ENCODE measurements around the gene GPR27. TPM values are rescaled to one million over a fixed set of nuclear protein-coding genes. Genes with fewer than 3 reads are reported as not detected.

The GPR27 gene
- total RNA-seq, 1 donor from 2014 or later = 1.6 TPM

- no peak overlapping the region for H3K27ac ChIP-seq (ENCODE audit: low read depth, low read length)
- no peaks in the 10 kb centered on the region for H3K4me1 ChIP-seq (ENCODE audit: control insufficient read depth in 3 of 3, insufficient read depth in 3 of 3, low read length in 3 of 3)
- H3K27me3 ChIP-seq (ENCODE audit: control insufficient read depth in 3 of 3, insufficient read depth in 3 of 3, low read length in 3 of 3) = peaks cover 0 to 23% (median 0%) of the 10 kb centered on the region in 3 donors
- H3K36me3 ChIP-seq (ENCODE audit: control insufficient read depth in 3 of 3, insufficient read depth in 3 of 3, low read length in 3 of 3) = no peaks in the 10 kb centered on the region
- H3K9ac ChIP-seq (ENCODE audit: low read depth in 1 of 3, low read length in 3 of 3) = no peak overlapping the region
- no peak overlapping the region for H3K4me3 ChIP-seq (ENCODE audit: low read length in 3 of 3)
- H3K9me3 ChIP-seq (ENCODE audit: control insufficient read depth in 3 of 3, low read length in 3 of 3) = no peaks in the 10 kb centered on the region
These were observed 42.6 kb downstream of the GPR27 start for GRCh38 chr3:71796290-71796689.

DNA sequence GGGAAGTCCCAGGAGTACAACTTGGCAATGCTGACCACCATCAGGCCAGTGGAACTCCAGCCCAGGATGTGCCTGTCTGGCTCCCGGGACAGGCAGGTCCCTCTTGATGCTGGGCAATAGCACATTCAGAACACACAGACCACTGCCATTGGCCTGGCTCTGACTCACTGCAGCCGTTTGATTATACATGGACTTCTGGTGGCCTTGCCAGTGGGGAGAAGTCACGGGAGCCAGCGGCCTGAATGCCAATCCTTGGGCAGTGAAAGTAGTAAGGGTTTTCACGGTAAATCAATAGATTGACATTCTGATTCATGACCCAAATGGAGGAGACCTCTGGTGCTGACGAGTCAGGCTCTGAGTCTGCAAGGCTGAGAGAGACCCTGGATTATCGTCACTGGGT lies 43.8 kb downstream of the GPR27 start:
- no peaks in the 10 kb centered on the region for H3K4me1 ChIP-seq (ENCODE audit: control insufficient read depth in 3 of 3, insufficient read depth in 3 of 3, low read length in 3 of 3)
- no peaks in the 10 kb centered on the region for H3K36me3 ChIP-seq (ENCODE audit: control insufficient read depth in 3 of 3, insufficient read depth in 3 of 3, low read length in 3 of 3)
- H3K27me3 ChIP-seq (ENCODE audit: control insufficient read depth in 3 of 3, insufficient read depth in 3 of 3, low read length in 3 of 3) = peaks cover 0 to 25% (median 3%) of the 10 kb centered on the region in 3 donors
- H3K4me3 ChIP-seq (ENCODE audit: low read length in 3 of 3) = no peak overlapping the region
- no peak overlapping the region for H3K9ac ChIP-seq (ENCODE audit: low read depth in 1 of 3, low read length in 3 of 3)
- no peaks in the 10 kb centered on the region for H3K9me3 ChIP-seq (ENCODE audit: control insufficient read depth in 3 of 3, low read length in 3 of 3)
- H3K27ac ChIP-seq (ENCODE audit: low read depth, low read length) = no peak overlapping the region

GRCh38 chr3:71800023-71800422 lies 46.4 kb downstream of the GPR27 start:
- Histone ChIP-seq H3K4me1 (ENCODE audit: control insufficient read depth in 3 of 3, insufficient read depth in 3 of 3, low read length in 3 of 3) (no peaks in the 10 kb centered on the region), H3K9ac (ENCODE audit: low read depth in 1 of 3, low read length in 3 of 3) (no peak overlapping the region), H3K4me3 (ENCODE audit: low read length in 3 of 3) (no peak overlapping the region), H3K36me3 (ENCODE audit: control insufficient read depth in 3 of 3, insufficient read depth in 3 of 3, low read length in 3 of 3) (no peaks in the 10 kb centered on the region), H3K27ac (ENCODE audit: low read depth, low read length) (no peak overlapping the region), H3K27me3 (ENCODE audit: control insufficient read depth in 3 of 3, insufficient read depth in 3 of 3, low read length in 3 of 3) (peaks cover 0 to 27% (median 5%) of the 10 kb centered on the region in 3 donors), H3K9me3 (ENCODE audit: control insufficient read depth in 3 of 3, low read length in 3 of 3) (no peaks in the 10 kb centered on the region)

- H3K36me3 ChIP-seq (ENCODE audit: control insufficient read depth in 3 of 3, insufficient read depth in 3 of 3, low read length in 3 of 3) = no peaks in the 10 kb centered on the region
- no peaks in the 10 kb centered on the region for H3K4me1 ChIP-seq (ENCODE audit: control insufficient read depth in 3 of 3, insufficient read depth in 3 of 3, low read length in 3 of 3)
- H3K27me3 ChIP-seq (ENCODE audit: control insufficient read depth in 3 of 3, insufficient read depth in 3 of 3, low read length in 3 of 3) = peaks cover 0 to 25% (median 5%) of the 10 kb centered on the region in 3 donors
- no peak overlapping the region for H3K4me3 ChIP-seq (ENCODE audit: low read length in 3 of 3)
- no peak overlapping the region for H3K27ac ChIP-seq (ENCODE audit: low read depth, low read length)
- H3K9me3 ChIP-seq (ENCODE audit: control insufficient read depth in 3 of 3, low read length in 3 of 3) = no peaks in the 10 kb centered on the region
- no peak overlapping the region for H3K9ac ChIP-seq (ENCODE audit: low read depth in 1 of 3, low read length in 3 of 3)
These were observed 48.3 kb downstream of the GPR27 start for GRCh38 chr3:71801986-71802385.

DNA sequence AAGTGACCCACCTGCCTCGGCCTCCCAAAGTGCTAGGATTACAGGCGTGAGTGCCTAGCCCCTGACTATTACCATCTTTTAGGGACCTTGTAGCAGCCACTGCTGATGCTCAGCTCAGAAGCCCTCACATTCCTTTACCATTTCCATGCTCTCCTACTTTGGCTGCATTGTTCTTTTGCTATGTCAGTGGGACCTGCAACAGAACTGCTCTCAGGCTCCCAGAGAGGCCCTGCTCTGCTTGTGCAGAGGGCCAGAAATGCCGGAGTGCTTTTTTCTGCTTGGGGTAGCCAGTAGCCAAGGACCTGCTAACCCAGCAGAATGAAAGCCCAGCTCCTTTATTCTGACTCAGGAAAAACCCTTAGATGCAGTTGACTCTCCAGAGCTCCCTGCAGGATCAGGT lies 49.6 kb downstream of the GPR27 start:
- Histone ChIP-seq H3K4me3 (ENCODE audit: low read length in 3 of 3) (no peak overlapping the region), H3K27ac (ENCODE audit: low read depth, low read length) (no peak overlapping the region), H3K36me3 (ENCODE audit: control insufficient read depth in 3 of 3, insufficient read depth in 3 of 3, low read length in 3 of 3) (no peaks in the 10 kb centered on the region), H3K4me1 (ENCODE audit: control insufficient read depth in 3 of 3, insufficient read depth in 3 of 3, low read length in 3 of 3) (no peaks in the 10 kb centered on the region), H3K9ac (ENCODE audit: low read depth in 1 of 3, low read length in 3 of 3) (no peak overlapping the region), H3K9me3 (ENCODE audit: control insufficient read depth in 3 of 3, low read length in 3 of 3) (no peaks in the 10 kb centered on the region), H3K27me3 (ENCODE audit: control insufficient read depth in 3 of 3, insufficient read depth in 3 of 3, low read length in 3 of 3) (peaks cover 0 to 22% (median 5%) of the 10 kb centered on the region in 3 donors)

- no peak overlapping the region for H3K27ac ChIP-seq (ENCODE audit: low read depth, low read length)
These were observed 51.5 kb downstream of the GPR27 start for GRCh38 chr3:71805199-71805598.

GRCh38 chr3:71805691-71806090 lies 52.0 kb downstream of the GPR27 start:
- H3K36me3 ChIP-seq (ENCODE audit: control insufficient read depth in 3 of 3, insufficient read depth in 3 of 3, low read length in 3 of 3) = no peaks in the 10 kb centered on the region
- no peak overlapping the region for H3K4me3 ChIP-seq (ENCODE audit: low read length in 3 of 3)
- H3K4me1 ChIP-seq (ENCODE audit: control insufficient read depth in 3 of 3, insufficient read depth in 3 of 3, low read length in 3 of 3) = no peaks in the 10 kb centered on the region
- H3K9ac ChIP-seq (ENCODE audit: low read depth in 1 of 3, low read length in 3 of 3) = no peak overlapping the region
- H3K9me3 ChIP-seq (ENCODE audit: control insufficient read depth in 3 of 3, low read length in 3 of 3) = no peaks in the 10 kb centered on the region
- H3K27me3 ChIP-seq (ENCODE audit: control insufficient read depth in 3 of 3, insufficient read depth in 3 of 3, low read length in 3 of 3) = peaks cover 0 to 13% (median 5%) of the 10 kb centered on the region in 3 donors
- H3K27ac ChIP-seq (ENCODE audit: low read depth, low read length) = no peak overlapping the region

More at GRCh38 chr3:71805199-71805598, 51.5 kb downstream of the GPR27 start:
- Histone ChIP-seq H3K27me3 (ENCODE audit: control insufficient read depth in 3 of 3, insufficient read depth in 3 of 3, low read length in 3 of 3) (peaks cover 0 to 15% (median 5%) of the 10 kb centered on the region in 3 donors), H3K9ac (ENCODE audit: low read depth in 1 of 3, low read length in 3 of 3) (no peak overlapping the region), H3K9me3 (ENCODE audit: control insufficient read depth in 3 of 3, low read length in 3 of 3) (no peaks in the 10 kb centered on the region), H3K36me3 (ENCODE audit: control insufficient read depth in 3 of 3, insufficient read depth in 3 of 3, low read length in 3 of 3) (no peaks in the 10 kb centered on the region), H3K4me1 (ENCODE audit: control insufficient read depth in 3 of 3, insufficient read depth in 3 of 3, low read length in 3 of 3) (no peaks in the 10 kb centered on the region), H3K4me3 (ENCODE audit: low read length in 3 of 3) (no peak overlapping the region)

Other genes with a start within 250 kb of the GPR27 start
- gene FOXP1, start 170.1 kb upstream of the GPR27 start, total RNA-seq = 36.0 TPM
- 2.6 TPM for gene EIF4E3, start 28.5 kb upstream of the GPR27 start, total RNA-seq
- 0.52 TPM for gene PROK2, start 31.3 kb downstream of the GPR27 start, total RNA-seq

Data from skeletal muscle tissue (tissue), 4 donors.